Activated CD8-positive, alpha-beta T cell treated with anti-CD3 and anti-CD28 coated beads for 36 hours (primary cell): Measurements from ENCODE around the gene SCRT2. TPM values are rescaled to one million over a fixed set of nuclear protein-coding genes. Genes with fewer than 3 reads are reported as not detected.

ENCODE experiments used
- ATAC-seq: fragments of 200-7000 bp; cut with Tn5 transposase; one replicate; pipeline ENCODE4 v1.10.0; 2021; ENCODE audit warnings: mild to moderate bottlenecking, moderate library complexity
- CTCF ChIA-PET: fragments of 350-600 bp; sonication (Branson Sonifier 250); formaldehyde crosslinking; loops from one replicate; lab custom pipeline; 2021; ENCODE audit warnings: antibody characterized with exemption; lab: Charles Lee
- POLR2A ChIA-PET: fragments of 350-600 bp; sonication (Branson Sonifier 250); formaldehyde crosslinking; loops from one replicate; lab custom pipeline; 2021; ENCODE audit warnings: antibody characterized with exemption; lab: Charles Lee
- DNase-seq: peaks from one replicate; pipeline ENCODE4 v3.0.0-alpha.2; 2020
- H3K27ac Mint-ChIP-seq: one replicate; pipeline ENCODE4 v1.8.0; 2021; ENCODE audit warnings: mild to moderate bottlenecking, mixed read lengths
- H3K27me3 Mint-ChIP-seq: one replicate; pipeline ENCODE4 v1.8.0; 2021; ENCODE audit warnings: mixed read lengths
- H3K36me3 Mint-ChIP-seq: one replicate; pipeline ENCODE4 v1.8.0; 2021; ENCODE audit warnings: low read depth, mixed read lengths
- H3K4me1 Mint-ChIP-seq: one replicate; pipeline ENCODE4 v1.8.0; 2021; ENCODE audit warnings: low read depth, mixed read lengths
- H3K4me3 Mint-ChIP-seq: one replicate; pipeline ENCODE4 v1.8.0; 2021; ENCODE audit warnings: mild to moderate bottlenecking, moderate library complexity, mixed read lengths
- H3K9me3 Mint-ChIP-seq: one replicate; pipeline ENCODE4 v1.8.0; 2021; ENCODE audit warnings: mixed read lengths
- CTCF ChIP-seq: fragments of 200-600 bp; IDR thresholded peaks from one replicate; pipeline ENCODE4 v1.8.0; 2022; ENCODE audit warnings: antibody characterized with exemption, mild to moderate bottlenecking
- intact Hi-C: fragments of 100-400 bp; cut with micrococcal nuclease; formaldehyde crosslinking; loops from one replicate; pipeline ENCODE4 v1.10.0; 2022
- total RNA-seq, 2 experiments: library from RNA; stranded (reverse); gene quantifications; one replicate each; pipeline ENCODE4 v1.2.3, GENCODE V29; 2021

Gene SCRT2
- total RNA-seq, 2 experiments from 2014 or later: not detected

- CTCF ChIA-PET: no interaction called here
- ATAC-seq (no peak), DNase-seq (no peak)
- Mint-ChIP-seq H3K27me3 (no peaks in the 10 kb centered on the region), H3K9me3 (no peaks in the 10 kb centered on the region), H3K36me3 (no peaks in the 10 kb centered on the region), H3K27ac (no peak overlapping the region), H3K4me3 (no peak overlapping the region), H3K4me1 (no peaks in the 10 kb centered on the region)
- no peak for TF ChIP-seq CTCF
- intact Hi-C loops: no loop called here
- POLR2A ChIA-PET: no interaction called here
Observed at GRCh38 chr20:635028-635892, 40.3 kb downstream of the SCRT2 start.

GRCh38 chr20:634148-634925, 41.3 kb downstream of the SCRT2 start:
- no peak for TF ChIP-seq CTCF
- ATAC-seq: no peak
- H3K27ac Mint-ChIP-seq: no peak overlapping the region

GRCh38 chr20:631101-631500, 44.5 kb downstream of the SCRT2 start:
- Mint-ChIP-seq H3K4me1 (no peaks in the 10 kb centered on the region), H3K36me3 (no peaks in the 10 kb centered on the region), H3K27ac (no peak overlapping the region), H3K4me3 (no peak overlapping the region), H3K9me3 (no peaks in the 10 kb centered on the region), H3K27me3 (peaks cover 3% of the 10 kb centered on the region)
- ATAC-seq: no peak
- intact Hi-C loops: no loop called here
- DNase-seq: no peak
- TF ChIP-seq CTCF: no peak
- ChIA-PET POLR2A (no interaction called here), CTCF (interaction anchor here (1.5 kb wide), 1 partner anchor 69 kb away, joined by 6 read pairs; no protein-coding TSS in a partner anchor)

More at GRCh38 chr20:634148-634925, 41.3 kb downstream of the SCRT2 start:
- ChIA-PET POLR2A (no interaction called here), CTCF (no interaction called here)
- Mint-ChIP-seq H3K36me3 (no peaks in the 10 kb centered on the region), H3K9me3 (no peaks in the 10 kb centered on the region), H3K27me3 (peaks cover 3% of the 10 kb centered on the region), H3K4me1 (no peaks in the 10 kb centered on the region), H3K4me3 (no peak overlapping the region)
- no peak for DNase-seq
- intact Hi-C loops: no loop called here

- H3K27ac Mint-ChIP-seq: no peak overlapping the region
- ATAC-seq: no peak
- H3K9me3 Mint-ChIP-seq: no peaks in the 10 kb centered on the region
- intact Hi-C loops: no loop called here
- H3K4me1 Mint-ChIP-seq: no peaks in the 10 kb centered on the region
- ChIA-PET POLR2A (no interaction called here), CTCF (no interaction called here)
- no peak for DNase-seq
- H3K4me3 Mint-ChIP-seq: no peak overlapping the region
- peaks cover 9% of the 10 kb centered on the region for H3K27me3 Mint-ChIP-seq
- H3K36me3 Mint-ChIP-seq: no peaks in the 10 kb centered on the region
- TF ChIP-seq CTCF: no peak
Observed at GRCh38 chr20:626579-626978, 49.0 kb downstream of the SCRT2 start.
